Left colon (tissue), 2 donors: ENCODE results near the gene RNU6-8. TPM values are rescaled to one million over a fixed set of nuclear protein-coding genes. Genes with fewer than 3 reads are reported as not detected.
A peak's percentile ranks its signal among the peaks of the same experiment; 100 is the strongest.

Experiments
- ATAC-seq: fragments of 200-7000 bp; cut with Tn5 transposase; one replicate; pipeline ENCODE4 v1.9.1; 2020; ENCODE audit warnings: mild to moderate bottlenecking, moderate library complexity
- DNase-seq, 2 donors: peaks; one replicate each; pipeline ENCODE4 v3.0.0-alpha.2; 2020
- intact Hi-C, 2 donors: fragments of 100-400 bp; cut with DNase I in 1 of 2; cut with micrococcal nuclease in 1 of 2; formaldehyde crosslinking; loops; one replicate each; pipeline versions ENCODE4 v1.11.2 to v1.14.0; 2022; cut with DNase I, micrococcal nuclease
- total RNA-seq, 2 donors: library from RNA; stranded (reverse); fragmentation: NEBNext Ultra II Directional; extraction: Animal tissue kit (Norgen Biotek cat#: 25700); gene quantifications; one replicate each; pipeline ENCODE4 v1.2.1, GENCODE V29; 2021
- donor health status: DM: no; HTN: no; CAD: no.
- donor health status: DM: yes; HTN: yes; CAD: no.

Gene RNU6-8
- total RNA-seq, 2 donors from 2014 or later, result not detected

- intact Hi-C loops, result no loop called here
- no peak for DNase-seq
- ATAC-seq, result no peak
Observed at GRCh38 chr14:32208490-32208889, 5.4 kb upstream of the RNU6-8 start.

- ATAC-seq, result no peak
- DNase-seq, result no peak
- intact Hi-C loops, result no loop called here
Observed at GRCh38 chr14:32206552-32206951, 3.5 kb upstream of the RNU6-8 start.

- ATAC-seq (no peak), DNase-seq (no peak)
- intact Hi-C loops, result no loop called here
Observed at GRCh38 chr14:32205984-32206383, 2.9 kb upstream of the RNU6-8 start.

- ATAC-seq (no peak), DNase-seq (no peak)
Observed at GRCh38 chr14:32205554-32205953, 2.5 kb upstream of the RNU6-8 start.

GRCh38 chr14:32203928-32204357 lies 874 bp upstream of the RNU6-8 start:
- peak; percentile 28 to 31 for DNase-seq
- peak; percentile 23 for ATAC-seq
- intact Hi-C loops, result loop anchor here in 1 of 2 donors (5.0 kb wide), 1 partner anchor 127 kb away; the partner anchor contains the start of gene ARHGAP5

More at GRCh38 chr14:32205554-32205953, 2.5 kb upstream of the RNU6-8 start:
- intact Hi-C loops, result no loop called here

- no peak for ATAC-seq
- intact Hi-C loops, result loop anchor here in 1 of 2 donors (5.0 kb wide), 1 partner anchor 125 kb away; the partner anchor contains the start of gene ARHGAP5
Observed at GRCh38 chr14:32202491-32202997, 525 bp downstream of the RNU6-8 start.

GRCh38 chr14:32201816-32202490 lies 1.1 kb downstream of the RNU6-8 start, which contains the start of gene RNU6-7:
Gene RNU6-7, plus strand, starts transcription at chr14:32202045.
- intact Hi-C loops, result loop anchor here in 1 of 2 donors (5.0 kb wide), 1 partner anchor 125 kb away; the partner anchor contains the start of gene ARHGAP5
- ATAC-seq, result no peak
- peak in 1 of 2 donors; percentile 36 for DNase-seq

More at GRCh38 chr14:32202491-32202997, 525 bp downstream of the RNU6-8 start:
- no peak for DNase-seq

GRCh38 chr14:32201193-32201815 lies 1.8 kb downstream of the RNU6-8 start:
- intact Hi-C loops, result loop anchor here in 1 of 2 donors (5.0 kb wide), 1 partner anchor 124 kb away; the partner anchor contains the start of gene ARHGAP5
- peak; percentile 84 for ATAC-seq
- DNase-seq, result peak; percentile 92 to 93

GRCh38 chr14:32200368-32201192 lies 2.5 kb downstream of the RNU6-8 start:
- intact Hi-C loops, result loop anchor here in 1 of 2 donors (5.0 kb wide), 1 partner anchor 123 kb away; the partner anchor contains the start of gene ARHGAP5
- no peak for ATAC-seq
- DNase-seq, result no peak

GRCh38 chr14:32197919-32198318 lies 5.2 kb downstream of the RNU6-8 start:
- no peak for ATAC-seq
- intact Hi-C loops, result no loop called here
- no peak for DNase-seq

- ATAC-seq, result no peak
- intact Hi-C loops, result no loop called here
- DNase-seq, result no peak
Observed at GRCh38 chr14:32195636-32196035, 7.4 kb downstream of the RNU6-8 start.

- intact Hi-C loops, result no loop called here
- ATAC-seq (no peak), DNase-seq (no peak)
Observed at GRCh38 chr14:32193532-32193931, 9.5 kb downstream of the RNU6-8 start.

- intact Hi-C loops, result no loop called here
- no peak for ATAC-seq
- no peak for DNase-seq
Observed at GRCh38 chr14:32192712-32193373, 10.2 kb downstream of the RNU6-8 start.

GRCh38 chr14:32190673-32191072 lies 12.4 kb downstream of the RNU6-8 start:
- intact Hi-C loops, result no loop called here
- DNase-seq (no peak), ATAC-seq (peak; percentile 82)

GRCh38 chr14:32189811-32190210 lies 13.3 kb downstream of the RNU6-8 start:
- intact Hi-C loops, result no loop called here
- DNase-seq (no peak), ATAC-seq (no peak)

- no peak for ATAC-seq
- intact Hi-C loops, result no loop called here
- no peak for DNase-seq
Observed at GRCh38 chr14:32186248-32186647, 16.8 kb downstream of the RNU6-8 start.

GRCh38 chr14:32185097-32185496 lies 18.0 kb downstream of the RNU6-8 start:
- ATAC-seq (no peak), DNase-seq (no peak)
- intact Hi-C loops, result no loop called here
